ENCODE measurements around the gene PHF21B.
"Not testable (repeated sequence)": the region's sequence is repeated elsewhere in the genome, so short reads cannot be mapped to it uniquely, and the experiment has no call there.

The PHF21B gene

DNA sequence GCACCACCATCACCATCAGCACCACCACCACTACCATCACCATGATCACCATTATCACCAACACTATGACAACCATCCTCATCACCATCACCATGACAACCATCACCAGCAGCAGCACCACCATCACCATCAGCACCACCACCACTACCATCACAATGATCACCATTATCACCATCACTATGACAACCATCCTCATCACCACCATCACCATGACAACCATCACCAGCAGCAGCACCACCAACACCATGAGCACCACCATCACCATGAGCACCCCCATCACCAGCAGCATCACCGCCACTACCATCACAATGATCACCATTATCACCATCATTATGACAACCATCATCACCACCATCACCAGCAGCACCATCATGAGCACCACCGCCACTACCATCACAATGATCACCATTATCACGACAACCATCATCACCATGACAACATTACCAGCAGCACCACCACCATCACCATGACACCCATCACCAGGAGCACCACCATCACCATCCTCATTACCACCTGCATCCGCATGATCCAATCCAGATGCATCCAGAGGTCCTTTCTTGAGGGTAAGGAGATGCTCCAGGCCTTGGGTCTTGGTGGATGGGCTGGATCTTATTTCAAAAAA, 23.8 kb downstream of the PHF21B start:
- DNase-seq: no peak

DNA sequence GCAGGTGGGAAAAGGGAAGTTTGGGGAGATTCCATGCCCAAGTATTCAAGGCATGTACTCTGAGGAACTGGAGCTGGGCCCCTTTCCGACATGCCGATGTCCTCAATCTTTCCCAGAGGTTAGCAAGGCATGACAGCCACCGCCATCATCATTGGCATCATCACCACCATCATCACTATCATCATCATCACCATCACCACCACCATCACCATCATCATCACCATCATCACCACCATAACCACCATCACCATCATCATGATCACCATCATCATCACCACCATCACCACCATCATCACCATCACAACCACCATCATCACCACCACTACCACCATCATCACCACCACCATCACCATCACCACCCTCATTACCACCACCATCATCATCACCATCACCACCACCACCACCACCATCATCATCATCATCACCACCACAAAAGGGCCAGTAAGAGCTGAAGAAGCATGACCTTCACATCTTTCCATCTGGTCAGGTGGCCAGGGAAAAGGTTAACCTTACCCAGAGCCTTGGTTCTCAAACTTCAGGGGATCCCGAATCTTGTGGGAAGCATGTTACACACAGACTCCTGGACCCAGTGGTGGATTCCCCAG, 25.8 kb downstream of the PHF21B start:
- no peak for DNase-seq

DNA sequence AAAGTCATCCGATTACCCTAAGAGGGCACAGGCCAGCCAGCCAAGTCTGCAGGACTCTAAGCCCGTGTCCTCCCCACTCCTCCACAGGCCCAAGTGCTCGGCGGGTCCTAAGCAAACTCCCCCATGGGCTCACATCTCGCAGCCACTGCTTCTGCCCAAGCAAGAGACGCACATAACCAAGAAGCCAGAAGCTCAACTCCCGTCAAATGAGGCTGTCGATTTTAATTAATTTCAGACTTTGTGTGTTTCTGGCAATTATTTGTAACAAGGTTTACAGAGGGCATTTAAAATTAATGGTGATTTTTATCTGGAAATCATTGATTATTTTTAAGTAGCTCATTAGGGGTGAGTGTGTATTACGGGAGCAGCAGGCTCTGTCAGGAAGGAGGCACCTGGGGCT, 27.4 kb downstream of the PHF21B start:
- DNase-seq: no peak

DNA sequence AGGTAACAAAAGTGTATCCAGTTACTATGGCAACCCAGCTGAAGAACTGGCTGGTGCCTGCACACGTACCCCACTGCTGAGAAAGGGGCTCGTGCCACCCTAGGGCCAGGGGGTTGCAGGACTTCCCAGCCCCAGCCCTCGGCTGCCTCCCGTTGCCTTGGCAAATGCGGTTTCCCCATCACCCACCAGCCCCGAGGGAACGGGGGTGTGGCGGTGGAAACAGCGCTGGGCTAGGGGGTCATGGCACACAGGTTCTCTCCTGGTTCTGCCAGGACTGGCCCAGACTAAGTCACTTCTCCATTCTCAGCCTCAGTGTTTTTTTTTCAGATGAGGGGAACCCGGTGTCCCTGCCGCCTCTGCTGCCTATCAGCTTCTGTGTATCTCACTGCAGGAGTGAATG, 27.9 kb downstream of the PHF21B start:
- DNase-seq: no peak

DNA sequence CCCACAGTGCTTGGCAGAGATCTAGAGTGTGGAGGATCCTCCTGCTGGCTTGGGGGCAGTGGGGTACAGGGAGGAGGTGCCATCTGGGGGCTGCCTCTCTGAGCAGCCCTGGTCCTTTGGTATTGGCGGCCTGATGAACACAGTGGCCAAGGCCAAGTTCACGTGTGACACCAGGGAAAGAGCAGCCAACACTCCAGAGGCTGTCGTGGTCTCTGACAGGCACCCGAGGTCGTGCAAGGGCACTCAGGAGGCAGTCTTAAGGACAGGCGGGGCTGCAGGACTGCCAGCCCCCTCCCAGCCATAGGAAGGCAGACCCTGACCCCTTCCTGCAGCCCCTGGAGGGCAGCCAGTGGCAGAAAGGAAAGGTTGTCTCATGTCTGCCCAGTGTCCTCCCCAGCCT, 30.7 kb downstream of the PHF21B start:
- DNase-seq: no peak

DNA sequence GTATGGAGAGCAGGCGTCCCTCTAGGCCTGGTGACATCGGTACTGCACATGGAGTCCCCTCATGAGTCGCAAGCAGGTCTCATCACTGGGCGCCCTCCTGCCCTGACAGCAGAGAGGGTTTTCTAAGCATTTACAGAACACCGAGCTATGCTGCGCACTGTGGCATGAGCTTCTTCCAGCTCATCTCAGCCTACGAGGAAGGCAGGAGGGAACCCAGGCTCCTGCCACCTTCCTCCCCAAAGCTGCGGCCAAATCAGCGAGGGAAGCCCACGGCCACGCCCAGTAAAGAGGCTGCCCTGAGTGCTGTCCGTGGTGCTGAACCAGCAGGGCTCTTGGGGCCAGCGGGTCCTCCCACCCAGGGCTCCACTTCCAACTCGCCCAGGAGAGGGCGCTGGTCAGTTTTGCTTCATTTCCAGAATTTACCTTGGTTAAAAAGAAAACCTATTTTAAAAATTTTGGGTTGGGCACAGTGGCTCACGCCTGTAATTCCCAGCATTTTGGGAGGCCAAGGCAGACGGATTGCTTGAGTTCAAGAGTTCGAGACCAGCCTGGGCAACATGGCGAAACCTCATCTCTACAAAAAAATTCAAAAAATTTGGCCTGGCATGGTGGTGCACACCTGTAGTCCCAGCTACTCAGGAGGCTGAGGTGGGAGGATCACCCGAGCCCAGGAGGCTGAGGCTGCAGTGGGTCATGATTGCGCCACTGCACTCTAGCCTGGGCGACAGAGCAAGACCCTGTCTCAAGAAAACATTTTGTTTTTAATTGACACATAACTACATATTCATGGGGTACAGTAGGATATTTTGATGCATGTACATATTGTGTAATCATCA, 34.2 kb downstream of the PHF21B start:
- peak; percentile 80 for DNase-seq

DNA sequence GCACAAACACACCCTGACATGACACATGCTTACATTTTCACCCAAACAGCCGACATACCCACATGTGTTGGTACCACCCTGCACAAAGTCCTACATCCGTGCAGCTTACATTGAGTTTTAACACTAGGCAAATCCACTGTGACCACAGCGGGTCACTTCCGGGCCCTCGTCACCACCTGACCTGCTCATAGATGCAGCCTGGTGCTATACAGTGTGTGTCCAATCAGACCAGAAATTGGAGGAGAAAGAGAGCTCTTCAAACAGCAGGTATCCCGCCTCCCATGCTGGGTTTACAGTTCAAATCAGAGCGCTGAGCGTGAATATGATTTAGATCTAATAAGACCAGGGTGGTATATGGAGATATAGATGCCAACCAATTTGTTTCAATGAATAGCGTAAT, 35.4 kb downstream of the PHF21B start:
- DNase-seq: no peak

DNA sequence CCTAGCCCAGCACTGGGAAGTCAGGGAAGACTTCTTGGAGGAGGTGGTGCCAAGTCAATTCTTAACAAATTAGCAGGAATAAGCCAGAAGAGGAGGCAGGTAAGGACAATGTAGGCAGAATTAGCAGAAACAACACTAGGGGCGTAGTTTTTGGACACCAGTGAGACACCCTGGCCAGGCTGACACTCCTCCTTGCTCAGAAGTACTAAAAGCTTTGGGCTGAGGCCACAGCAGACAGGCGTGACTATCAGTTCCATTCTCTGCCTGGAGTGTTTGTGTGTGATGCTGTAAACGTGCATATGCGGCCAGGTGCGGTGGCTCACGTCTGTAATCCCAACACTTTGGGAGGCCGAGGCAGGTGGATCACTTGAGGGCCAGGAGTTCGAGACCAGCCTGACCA, 36.0 kb downstream of the PHF21B start:
- DNase-seq: no peak

DNA sequence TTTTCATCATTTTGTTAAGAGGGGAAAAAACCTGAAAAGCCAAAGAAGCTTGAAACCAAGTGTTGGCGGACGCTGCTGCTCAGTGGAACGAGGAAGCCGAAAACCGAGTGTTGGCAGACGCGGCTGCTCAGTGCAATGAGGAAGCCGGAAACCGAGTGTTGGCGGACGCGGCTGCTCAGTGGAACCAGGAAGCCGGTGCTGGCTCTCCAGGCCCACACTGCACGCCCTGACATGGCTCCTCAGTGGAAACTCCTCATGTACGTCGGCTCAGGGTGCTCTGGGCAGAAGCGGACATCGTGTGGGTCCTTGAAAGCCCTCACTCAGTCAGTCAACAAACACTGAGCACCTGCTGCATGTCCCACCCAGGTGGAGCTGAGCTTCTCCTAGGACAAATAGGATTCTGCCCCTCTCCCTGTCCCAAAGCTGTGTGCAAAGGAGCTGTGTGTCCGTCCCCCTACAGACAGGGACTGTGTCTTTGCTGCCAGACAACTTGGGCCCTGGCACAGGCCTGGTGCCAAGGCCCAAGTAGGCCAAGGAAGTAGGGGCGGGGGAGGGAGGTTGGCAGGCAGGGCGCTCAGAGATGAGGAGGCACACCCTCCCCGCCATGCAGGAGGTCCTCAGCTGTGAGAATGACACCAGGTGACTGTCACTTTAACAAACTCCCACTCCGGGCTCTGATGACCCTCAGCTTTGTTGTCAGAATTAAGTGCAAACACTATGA, 37.3 kb downstream of the PHF21B start:
- DNase-seq: no peak

DNA sequence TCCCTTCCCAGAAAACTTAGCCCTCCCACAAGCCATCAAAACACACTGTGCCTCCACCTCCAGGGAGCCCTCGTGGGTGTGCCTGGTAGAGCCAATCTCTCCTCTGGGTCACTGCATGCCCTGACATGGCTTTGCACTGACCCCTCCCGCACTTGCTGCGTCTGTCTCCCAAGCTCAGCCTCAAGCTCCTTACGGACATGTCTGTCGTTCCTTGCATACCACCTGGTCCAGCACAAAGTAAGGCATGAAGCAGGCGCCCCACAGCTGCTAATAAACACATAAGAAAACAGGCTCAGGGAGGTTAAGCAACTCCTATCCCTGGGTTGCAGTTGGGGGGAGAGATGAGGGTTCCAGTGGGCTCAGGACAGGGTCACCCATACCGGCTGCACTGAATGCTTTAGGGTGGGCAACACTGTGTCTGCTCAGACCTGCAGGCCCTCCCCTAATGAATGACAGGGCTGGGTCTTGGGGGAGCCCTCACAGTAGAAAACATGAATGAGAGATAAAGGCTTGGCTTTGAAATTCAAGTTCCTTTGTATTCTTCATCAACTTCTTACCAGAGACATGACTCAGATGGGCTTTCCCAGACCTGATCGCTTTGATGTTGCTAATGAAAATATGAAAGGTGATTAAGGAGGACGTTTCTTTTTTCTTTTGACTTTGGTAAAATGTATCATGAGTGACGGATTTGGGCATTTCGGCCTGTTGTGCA, 38.0 kb downstream of the PHF21B start:
- no peak for DNase-seq

DNA sequence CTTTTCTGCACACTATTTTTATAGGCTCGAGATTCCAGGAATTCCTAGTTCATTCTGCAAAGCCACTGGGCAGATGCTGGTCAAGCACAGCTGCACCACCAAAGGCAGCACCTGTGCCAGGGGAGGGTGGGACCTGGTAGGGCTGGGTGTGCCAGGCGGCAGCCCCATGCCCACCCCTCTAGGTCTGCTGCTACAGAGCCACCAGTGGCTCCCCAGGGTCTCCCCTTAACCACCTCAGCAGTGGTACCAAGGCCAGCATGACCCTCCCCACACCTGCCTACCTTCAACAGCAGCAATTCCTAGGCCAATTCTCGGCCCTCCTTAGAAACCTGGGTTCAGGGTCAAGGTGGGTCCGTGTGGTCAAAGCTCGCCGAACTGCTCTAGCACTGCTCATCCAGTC, 39.5 kb downstream of the PHF21B start:
- no peak for DNase-seq

DNA sequence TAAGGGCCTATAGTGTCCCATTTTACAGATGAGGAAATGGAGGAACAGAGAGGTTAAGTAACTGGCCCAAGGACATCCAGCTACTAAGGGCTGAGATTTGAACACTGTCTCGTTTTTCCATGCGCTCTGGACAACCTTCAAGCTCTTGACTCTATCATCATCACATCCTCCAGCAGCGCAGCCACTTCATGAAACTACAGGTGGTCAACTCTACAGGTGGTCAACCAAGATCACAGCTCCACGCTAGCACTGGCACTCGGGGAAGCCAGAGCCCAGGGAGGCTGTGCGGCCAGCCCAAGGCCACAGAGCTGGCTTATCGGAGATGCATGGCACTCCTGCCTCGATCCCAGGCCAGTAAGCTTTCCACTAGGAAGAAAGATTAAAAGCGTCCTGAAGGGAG, 40.0 kb downstream of the PHF21B start:
- DNase-seq: no peak

DNA sequence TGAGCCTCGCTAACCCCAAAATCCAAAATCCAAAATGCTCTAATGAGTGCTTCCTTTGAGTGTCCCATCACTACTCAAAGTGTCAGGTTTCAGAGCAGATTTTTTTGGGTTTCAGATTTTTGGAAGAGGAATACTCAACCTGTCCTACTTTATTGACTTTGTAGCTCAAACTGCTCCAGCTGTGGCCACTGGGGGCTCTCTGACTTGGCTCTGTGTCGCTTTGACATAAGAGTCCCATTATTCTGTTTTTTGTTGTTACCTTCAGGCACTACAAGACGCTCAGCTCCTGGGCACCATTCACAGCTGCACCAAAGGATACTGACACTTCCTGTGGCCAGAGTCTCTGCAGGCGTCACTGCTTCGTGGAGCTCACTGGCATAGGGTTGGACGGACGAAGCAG, 41.1 kb downstream of the PHF21B start:
- DNase-seq: no peak

DNA sequence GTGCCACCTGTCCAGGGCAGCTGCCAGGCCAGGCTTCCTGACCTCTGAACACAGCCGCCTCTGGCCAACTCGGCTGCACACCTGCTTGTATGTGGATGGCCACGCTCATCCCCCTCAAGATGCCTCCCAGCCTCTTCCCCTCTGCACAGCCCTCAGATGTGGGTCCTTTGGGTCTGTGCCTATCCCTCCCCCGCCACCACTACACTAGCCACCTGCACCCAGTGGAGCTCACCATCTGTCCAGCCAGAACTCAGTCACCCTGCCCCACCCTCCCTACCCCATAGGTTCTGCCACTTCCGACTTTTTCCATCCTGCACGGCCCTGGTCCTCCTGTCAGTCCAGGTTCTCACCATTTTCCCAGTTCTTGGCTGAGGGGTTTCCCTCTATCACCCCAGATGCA, 44.6 kb downstream of the PHF21B start:
- no peak for DNase-seq

DNA sequence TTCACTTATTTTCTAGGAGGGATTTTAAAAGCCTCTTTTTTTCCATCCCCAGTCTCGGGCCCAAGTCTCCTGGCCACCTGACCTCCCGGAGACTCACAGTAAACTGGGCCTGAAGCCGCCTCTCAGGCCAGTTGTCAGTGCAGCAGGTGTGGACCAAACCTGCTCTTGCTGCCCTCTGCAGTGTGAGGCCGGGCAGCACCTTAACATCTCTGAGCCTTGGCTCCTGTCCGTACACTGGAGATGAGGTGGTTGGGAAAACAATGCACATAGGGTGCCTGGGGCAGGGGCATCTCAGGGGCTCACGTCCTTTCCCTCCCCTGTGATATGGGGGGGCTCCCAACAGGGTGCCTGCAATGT, 45.1 kb downstream of the PHF21B start:
- DNase-seq: no peak

DNA sequence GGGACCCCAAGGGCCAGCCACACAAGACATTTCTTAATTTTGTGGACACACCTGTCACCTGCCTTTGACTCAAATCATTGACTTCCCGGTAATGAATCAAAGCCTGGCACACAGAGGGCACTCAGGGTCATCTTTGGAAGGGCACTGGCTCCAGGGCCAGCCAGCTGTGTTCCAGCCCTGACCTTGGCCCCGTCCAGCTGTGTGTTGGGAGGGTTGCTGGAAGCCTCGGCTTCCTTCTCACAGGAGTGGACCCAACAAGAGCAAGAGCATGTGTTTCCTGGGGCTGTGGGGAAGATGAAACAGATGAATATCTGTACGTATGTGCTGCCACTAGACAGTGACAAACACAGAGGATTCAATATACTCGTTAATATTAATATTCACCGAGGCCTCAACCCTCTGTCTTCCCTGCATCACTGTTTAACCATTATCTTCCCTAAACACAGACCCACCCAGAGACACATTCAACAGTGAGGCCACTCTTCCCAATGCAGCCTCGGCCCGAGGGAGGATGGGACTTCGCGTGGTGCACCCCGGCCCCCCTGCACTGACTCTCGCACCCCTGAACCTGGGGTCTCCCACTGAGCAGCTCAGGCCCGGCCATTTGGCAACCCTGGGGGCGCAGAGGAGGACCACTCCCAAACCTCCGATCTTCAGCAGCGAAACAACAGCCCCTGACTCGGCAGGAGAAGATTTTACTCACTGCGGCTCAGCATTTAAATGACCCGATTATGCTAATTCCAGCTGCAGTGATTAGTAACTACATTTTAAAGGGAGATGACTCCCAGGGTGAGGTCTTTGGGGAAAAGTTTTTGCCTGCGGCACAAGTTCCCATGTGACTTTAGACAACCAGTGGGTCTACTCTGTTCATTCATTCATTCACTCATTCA, 45.7 kb downstream of the PHF21B start:
- DNase-seq: no peak

DNA sequence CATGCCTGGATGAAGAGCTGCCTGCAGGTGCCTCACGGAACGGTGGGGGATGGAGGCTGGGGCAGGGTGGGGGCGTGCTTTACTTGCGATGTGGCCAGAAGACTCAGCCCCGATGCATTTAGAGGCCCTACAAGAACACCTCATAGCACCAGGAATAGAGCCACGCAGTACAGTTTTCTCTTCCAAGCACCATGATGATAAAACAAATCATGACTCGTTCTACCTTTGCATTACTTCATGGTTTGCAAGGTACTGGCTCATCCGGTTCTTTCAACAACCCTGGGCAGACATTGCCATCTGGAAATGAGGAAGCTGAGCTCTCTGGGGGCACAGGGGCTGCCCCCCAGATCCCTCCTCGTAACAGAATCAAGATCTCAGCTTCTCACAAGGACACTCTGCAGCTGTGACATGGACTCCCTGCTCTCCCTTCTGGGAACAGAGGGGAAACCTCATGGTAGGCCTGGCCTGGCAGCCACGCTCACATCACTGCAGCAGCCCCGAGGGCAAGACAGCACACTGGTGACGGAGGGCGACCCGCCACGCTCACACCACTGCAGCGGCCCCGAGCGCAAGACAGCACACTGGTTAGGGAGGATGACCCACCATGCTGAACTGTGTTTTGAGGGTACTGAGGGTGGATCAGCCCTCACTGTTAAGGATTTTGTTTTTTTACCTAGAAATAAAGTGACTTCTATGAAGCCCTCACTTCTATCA, 46.9 kb downstream of the PHF21B start:
- DNase-seq: no peak

DNA sequence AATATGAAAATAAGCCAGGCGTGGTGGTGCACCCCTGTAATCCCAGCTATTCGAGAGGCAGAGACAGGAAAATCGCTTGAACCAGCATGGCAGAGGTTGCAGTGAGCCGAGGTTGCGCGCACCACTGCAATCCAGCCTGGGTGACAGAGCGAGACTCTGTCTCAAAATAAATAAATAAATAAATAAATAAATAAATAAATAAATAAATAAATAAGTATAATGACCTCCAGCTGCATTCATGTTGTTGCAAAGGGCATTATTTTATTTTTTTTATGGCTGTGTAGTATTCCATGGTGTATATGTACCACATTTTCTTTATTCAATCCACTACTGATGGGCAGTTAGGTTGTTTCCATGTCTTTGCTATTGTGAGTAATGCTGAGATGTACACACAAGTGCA, 48.1 kb downstream of the PHF21B start:
- not testable (repeated sequence) for DNase-seq

DNA sequence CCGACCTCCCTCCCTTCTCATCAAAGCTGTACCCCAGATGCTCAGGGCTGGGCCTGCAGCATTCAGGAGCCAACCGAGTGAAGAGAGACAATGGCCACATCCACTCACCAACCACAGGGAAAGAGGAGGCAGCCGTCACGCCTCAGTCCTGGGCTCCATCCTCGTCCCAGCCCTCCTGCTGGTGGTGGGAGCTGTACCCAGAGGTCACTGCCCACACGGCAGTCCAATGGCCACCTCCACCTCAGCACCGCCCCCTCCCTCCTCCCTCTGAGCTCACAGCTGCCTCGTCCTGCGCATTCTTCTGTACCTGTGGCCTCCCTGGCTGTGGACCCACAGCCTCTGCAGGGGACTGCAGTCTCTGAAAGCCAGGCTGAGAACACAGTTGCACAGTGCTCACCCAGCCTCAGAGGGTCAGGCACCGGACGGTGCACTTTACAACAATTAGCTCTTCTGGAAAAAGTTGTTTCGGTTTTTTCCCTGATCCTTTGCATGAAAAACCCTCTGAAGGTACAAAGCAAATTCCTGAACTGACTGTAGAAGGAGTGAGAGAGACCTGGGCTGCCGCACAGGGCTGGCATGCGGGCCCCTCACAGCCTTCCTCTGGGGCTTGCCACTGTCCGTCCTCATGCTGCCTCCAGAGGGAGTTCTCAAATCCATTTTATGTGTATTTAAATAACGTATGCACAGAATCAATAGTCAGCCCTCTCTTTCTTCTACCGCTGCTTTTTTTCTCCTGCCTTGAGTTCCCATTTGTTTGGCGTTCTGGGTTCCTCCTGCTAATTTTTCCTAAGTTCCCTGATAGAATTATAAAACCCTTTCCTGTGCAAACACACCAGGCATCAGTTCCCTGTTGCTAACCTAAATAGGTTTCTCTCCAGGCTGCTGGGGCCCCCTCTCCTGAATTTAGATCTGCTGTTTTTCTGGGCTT, 52.7 kb downstream of the PHF21B start:
- DNase-seq: no peak

DNA sequence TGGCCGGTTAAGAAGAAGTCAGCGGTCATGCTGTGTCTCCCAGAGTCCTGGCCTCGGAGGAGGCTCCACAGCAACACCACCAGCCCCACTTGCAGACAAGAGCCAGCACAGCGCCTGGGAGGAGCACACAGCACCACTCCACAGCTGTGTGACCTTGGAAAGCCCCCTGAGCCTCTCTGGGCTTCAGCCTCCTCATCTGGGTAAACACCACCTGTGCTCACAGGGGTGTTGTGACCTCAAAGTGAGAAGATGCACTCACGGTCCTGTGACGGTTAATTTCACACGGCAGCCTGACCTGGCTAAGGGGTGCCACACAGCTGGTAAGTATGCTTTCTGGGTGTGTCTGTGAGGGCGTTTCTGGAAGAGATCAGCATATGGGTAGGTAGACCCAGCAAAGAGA, 54.7 kb downstream of the PHF21B start:
- DNase-seq: no peak

All from activated CD8-positive, alpha-beta memory T cell treated with anti-CD3 and anti-CD28 coated beads for 24 hours (primary cell).